ENCODE data around the gene TAF6.

The TAF6 gene

GRCh38 chr7:100064162-100064561, 55.0 kb downstream of the TAF6 start:
- no peak for DNase-seq

- DNase-seq, result no peak
These were observed 55.8 kb downstream of the TAF6 start for GRCh38 chr7:100063376-100063775.

GRCh38 chr7:100061518-100062193, 57.5 kb downstream of the TAF6 start:
- no peak for DNase-seq

- no peak for DNase-seq
These were observed 59.9 kb downstream of the TAF6 start for GRCh38 chr7:100059251-100059739.

Data from NCI-H187 treated with DMSO at 0.1 percent for 48 hours (cell line).